GM18907 (cell line): ENCODE data around the gene PLB1.
"Not testable (repeated sequence)": the region's sequence is repeated elsewhere in the genome, so short reads cannot be mapped to it uniquely, and the experiment has no call there.

Experiments used
- ATAC-seq: cut with Tn5 transposase; IDR thresholded peaks from one replicate; pipeline ENCODE4 v1.9.1; 2021; ENCODE audit warnings: mild to moderate bottlenecking, moderate library complexity; ENCODE audit not compliant: unreplicated experiment

Gene PLB1

GRCh38 chr2:28463893-28464292 is 32.0 kb upstream of the PLB1 start:
- no peak for ATAC-seq

DNA sequence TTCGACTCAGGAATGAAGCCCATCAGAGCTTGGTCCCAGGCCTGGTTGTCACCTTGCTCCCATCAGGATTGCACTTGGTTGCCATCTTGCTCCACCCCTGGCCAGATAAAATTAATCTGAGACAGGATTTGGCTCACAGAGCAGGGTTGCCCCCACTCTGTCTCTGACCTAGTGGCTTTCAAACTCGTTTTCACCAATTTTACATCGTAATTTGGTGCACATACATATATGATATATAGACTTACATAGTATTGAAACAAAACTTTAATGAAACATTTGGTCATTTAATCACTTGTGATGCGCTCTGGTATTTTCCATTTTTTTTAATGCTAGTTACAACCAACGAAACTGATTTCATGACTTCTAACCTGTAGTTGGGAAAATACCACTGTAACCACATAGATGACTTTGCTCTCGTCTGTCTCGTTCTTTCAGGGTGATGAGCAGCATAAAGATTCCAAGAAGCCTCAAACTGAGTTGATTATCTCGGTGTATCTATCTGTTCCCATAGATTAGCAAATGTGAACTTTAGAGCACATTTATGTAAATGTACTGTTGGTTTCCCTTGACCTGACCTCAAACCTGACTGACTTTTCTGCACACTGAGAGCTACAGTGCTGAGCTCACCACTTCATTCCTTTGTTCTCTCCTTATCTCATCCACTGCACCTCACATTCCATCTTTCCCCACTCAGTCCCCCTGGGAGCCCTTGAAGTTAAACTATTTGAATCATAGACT is 30.5 kb upstream of the PLB1 start:
- no peak for ATAC-seq

- ATAC-seq, result no peak
Measured at GRCh38 chr2:28469304-28469703, 26.6 kb upstream of the PLB1 start.

- no peak for ATAC-seq
Measured at GRCh38 chr2:28469947-28470535, 25.8 kb upstream of the PLB1 start.

DNA sequence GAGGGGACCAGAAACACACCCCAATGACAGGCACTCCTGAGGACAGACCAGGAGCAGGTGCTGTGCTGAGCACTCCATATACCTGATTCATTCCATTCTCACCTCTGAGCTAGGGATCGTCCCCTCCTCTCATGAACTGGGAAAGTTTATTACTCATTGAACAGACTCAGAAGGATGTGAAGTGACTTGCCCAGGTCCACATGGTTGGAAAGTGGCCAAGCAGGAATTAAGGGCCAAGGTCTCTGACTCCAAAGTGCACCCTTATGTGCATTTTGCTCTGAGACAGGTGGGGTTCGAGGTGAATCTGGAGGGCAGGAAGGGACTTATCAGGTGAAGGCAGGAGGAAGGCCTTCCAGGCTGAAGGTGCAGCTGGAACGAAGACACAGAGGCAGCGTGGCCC is 25.1 kb upstream of the PLB1 start:
- no peak for ATAC-seq

DNA sequence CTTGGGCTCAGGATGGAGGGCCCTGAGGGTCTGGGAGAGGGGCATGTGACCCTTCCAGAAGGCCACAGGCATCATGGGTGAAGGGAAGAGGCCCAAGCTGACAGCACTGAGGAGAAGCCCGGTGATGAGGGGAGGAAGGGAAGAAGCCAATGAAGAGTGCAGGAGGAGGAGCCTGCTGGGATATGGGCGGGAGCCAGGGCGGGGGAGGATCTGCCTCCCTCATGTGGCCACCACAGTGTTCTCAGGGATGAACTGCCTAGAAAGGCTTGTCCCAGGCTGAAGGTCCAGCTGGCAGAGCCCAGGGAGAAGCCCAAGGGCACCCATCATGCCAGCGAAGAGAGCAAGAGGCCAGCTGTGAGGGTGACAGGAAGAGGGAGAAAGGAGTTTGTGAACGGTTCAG is 24.6 kb upstream of the PLB1 start:
- ATAC-seq, result no peak

DNA sequence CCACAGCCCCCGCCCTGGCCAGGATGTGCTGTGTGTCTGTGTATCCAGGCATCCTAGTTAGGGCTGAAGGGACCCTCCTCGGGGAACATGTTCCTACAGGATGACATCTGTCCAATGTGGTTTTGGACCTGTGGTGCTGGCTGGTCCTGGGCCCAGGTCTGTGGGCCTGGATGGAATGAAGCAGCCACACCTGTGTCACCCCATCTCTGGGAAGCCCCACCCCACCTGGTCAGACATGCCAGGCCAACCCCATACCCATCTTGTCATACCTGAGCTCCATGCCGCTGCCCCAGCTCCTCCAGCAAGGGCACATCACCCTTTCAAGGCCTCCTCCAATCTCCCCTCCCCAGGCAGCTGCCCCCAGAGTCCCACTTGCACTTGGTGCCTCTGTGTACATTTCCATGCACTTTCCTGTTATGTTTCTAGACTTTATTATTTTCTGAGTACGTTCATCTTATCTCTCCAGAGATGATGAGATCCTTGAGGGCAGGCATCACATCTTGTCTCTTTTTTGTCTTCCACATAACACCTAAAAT is 24.1 kb upstream of the PLB1 start:
- ATAC-seq, result no peak

DNA sequence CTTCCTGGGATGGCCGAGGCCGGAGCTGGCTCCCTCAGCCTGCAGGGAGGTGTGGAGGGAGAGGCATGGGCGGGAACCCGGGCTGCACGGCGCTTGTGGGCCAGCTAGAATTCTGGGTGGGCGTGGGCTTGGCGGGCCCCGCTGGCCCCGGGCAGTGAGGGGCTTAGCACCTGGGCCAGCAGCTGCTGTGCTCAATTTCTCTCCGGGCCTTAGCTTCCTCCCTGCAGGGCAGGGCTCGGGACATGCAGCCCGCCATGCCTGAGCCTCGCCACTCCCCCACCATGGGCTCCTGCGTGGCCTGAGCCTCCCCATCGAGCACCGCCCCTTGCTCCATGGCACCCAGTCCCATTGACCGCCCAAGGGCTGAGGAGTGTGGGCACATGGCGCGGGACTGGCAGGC is 23.2 kb upstream of the PLB1 start:
- ATAC-seq, result not testable (repeated sequence)

DNA sequence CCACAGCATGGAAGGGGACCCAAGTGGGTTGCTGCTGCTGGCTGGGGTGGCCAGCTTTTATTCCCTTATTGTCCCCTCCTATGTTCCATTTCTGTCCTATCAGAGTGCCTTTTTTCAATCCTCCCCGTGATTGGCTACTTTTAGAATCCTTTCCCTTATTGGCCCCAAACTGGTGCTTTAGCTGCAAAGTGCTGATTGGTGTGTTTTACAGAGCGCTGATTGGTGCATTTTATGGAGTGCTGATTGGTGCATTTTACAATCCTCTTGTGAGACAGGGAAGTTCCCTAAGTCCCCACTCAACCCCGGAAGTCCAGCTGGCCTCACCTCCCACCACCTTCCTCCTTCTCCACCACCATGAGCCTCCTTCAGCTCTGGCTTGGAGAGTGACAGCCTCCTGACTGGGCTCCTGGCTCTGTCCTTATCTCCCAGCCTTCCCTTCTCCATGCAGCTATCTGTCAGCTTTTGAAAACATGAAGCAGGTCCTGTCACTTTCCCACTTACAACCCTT is 20.7 kb upstream of the PLB1 start:
- ATAC-seq, result no peak

GRCh38 chr2:28477087-28477486 is 18.8 kb upstream of the PLB1 start:
- ATAC-seq, result no peak

DNA sequence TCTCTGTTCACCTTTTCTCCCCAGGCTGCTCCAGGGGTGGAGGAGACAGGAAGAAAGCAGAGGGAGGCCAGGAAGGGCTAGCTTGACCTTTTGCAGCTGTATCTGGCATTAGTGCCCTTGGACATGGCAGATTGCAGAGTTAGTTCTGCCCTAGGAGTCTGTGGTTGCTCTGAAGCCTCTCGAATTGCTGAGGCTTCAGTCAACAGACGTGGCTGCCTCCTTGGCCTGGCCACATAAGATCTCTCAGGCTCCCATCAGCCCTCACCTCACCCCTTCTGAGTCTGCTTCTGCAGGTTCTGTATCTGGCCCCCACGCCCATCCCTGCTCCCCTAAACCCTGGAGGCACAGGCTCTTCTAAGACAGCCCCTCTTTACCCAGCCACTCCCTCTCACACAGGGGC is 18.2 kb upstream of the PLB1 start:
- no peak for ATAC-seq

GRCh38 chr2:28480403-28481049 is 15.3 kb upstream of the PLB1 start:
- no peak for ATAC-seq

GRCh38 chr2:28481905-28482304 is 14.0 kb upstream of the PLB1 start:
- ATAC-seq, result no peak

- no peak for ATAC-seq
Measured at GRCh38 chr2:28484835-28485234, 11.0 kb upstream of the PLB1 start.

DNA sequence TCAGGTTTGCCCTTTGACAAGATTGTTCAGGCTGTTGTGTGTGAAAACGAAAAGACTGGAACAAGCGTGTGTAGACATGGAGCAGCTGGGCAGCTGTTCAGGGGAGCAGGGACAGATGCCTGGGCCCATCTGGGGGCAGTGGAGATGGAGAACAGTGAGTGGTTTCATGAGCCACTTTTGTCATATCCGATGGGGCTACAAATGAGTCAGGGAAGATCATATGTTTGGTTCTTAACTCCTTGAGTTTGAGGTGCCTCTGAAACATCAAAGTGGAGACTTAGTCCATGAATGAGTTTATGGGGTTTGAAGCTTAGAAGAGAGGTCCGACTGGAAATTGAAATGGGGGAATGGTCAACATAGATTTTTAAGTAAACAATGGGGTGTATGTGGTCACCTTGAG is 9.3 kb upstream of the PLB1 start:
- no peak for ATAC-seq

- ATAC-seq, result no peak
Measured at GRCh38 chr2:28487258-28487657, 8.6 kb upstream of the PLB1 start.

- ATAC-seq, result no peak
Measured at GRCh38 chr2:28488083-28488830, 7.6 kb upstream of the PLB1 start.

- ATAC-seq, result no peak
Measured at GRCh38 chr2:28488858-28489575, 6.8 kb upstream of the PLB1 start.

GRCh38 chr2:28490558-28490957 is 5.3 kb upstream of the PLB1 start:
- no peak for ATAC-seq

DNA sequence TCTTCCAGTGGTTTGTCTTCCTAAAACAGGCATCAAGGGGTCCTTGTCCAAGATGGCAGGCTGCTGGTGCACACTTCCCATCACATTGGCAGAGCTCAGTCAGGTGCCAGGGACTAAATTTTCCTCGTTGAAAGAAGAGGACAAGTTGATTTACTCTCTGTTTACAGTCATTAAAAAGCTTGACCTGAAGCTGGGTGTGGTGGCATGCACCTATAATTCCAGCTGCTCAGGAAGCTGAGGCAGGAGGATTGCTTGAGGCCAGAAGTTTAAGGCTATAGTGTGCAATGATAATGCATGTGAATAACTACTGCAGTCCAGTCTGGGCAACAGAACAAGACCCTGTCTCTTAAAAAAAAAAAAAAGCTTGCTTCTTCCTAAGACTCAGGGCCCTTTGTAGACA is 3.6 kb upstream of the PLB1 start:
- ATAC-seq, result no peak

DNA sequence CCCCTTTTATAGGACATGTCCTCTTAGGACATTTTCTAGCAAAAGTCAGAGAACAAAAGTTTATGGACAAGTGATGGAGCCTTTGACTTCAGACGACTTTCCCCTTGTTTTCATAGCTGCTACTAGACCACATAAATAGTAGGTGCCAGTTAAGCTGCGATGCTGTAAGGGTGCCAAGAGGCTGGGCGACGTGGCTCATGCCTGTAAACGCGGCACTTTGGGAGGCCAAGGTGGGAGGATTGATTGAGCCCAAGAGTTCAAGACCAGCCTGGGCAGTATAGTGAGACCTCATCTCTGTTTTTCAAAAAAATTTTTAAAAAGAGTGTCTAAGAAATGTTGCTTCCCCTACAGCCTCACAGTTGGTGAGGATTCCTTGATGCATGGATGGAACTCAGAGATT is 2.2 kb upstream of the PLB1 start:
- no peak for ATAC-seq
